ENCODE data around the gene C2CD3.
A peak's percentile ranks its signal among the peaks of the same experiment; 100 is the strongest.

- TF ChIP-seq POLR2A (IDR thresholded peaks at IDR 0.05; ENCODE audit: low read depth, low read length): 0 out of 2 replicates have a peak, but pooled peaks have one; percentile 20
- no peak for TF ChIP-seq KDM1A (IDR thresholded peaks at IDR 0.05; ENCODE audit: borderline replicate concordance)
- TF ChIP-seq CBFB (IDR thresholded peaks at IDR 0.05; ENCODE audit: low read depth): no peak
- TF ChIP-seq CTCF (IDR thresholded peaks at IDR 0.05 in 2 of 3, conservative IDR thresholded peaks at IDR 0.05 in 1 of 3; ENCODE audit: control insufficient read depth in 2 of 3, extremely low read depth in 1 of 3, insufficient read depth in 1 of 3, low read depth in 3 of 3, low read length in 3 of 3): no peak
- no peak for TF ChIP-seq CHD1 (IDR thresholded peaks at IDR 0.05; ENCODE audit: low read depth, low read length)
Observed at GRCh38 chr11:73969091-73969490, 201.7 kb downstream of the C2CD3 start.
